SKM-1 treated with dmso at 0.1 percent for 144 hours (cell line): ENCODE data around the gene ABHD8.

ENCODE experiments used
- DNase-seq: peaks from one replicate; lab custom pipeline; 2025; ENCODE audit not compliant: unreplicated experiment; lab: John Stamatoyannopoulos, UW

Gene ABHD8

DNA sequence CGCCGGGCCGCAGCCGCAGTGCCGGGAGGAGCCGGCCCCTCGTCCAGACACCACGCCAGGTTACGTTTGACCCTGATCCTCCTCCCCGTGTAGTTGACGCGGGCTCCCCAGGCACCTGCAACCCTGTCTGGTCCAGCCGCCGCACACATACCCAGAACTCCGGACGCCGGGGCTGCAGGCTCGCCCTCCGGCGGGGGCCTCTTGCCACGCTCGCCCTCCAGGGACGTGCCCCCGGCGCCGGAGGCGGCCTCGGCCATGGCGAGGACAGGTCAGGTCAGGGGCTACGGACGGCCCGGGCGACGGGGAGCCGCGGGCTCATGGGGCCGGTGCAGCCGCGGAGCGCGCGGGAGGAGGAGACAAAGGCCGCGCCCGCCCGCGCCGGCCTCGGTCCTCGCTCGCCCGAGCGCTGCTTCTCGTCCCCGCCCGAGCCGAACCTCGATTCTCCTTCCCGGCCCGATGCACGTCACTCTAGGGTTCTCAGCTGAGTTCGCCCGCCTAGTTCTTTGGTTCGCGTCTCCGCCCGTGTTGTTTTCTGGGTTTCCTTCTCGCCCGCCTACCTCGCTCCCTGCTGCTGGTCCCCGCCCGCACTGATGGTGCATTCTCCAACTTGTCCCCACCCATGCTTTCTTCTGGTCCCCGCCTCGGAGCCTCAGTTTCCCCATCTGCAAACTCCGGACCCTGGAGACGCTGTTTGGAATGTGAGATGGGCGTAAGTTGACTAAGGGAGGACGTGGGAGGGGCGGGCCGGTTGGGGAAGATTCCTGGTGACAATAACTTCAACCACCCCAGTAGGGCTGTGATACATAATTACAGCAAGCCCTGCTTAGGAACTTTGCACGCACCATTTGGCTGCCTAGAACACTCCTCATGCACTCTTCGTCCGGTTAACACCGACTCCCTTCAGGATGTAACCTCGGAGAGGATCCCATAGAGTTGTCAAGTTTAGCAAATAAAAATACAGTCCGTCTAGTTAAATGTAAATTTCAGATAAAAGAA lies 31.5 kb upstream of the ABHD8 start, which contains the start of gene ANO8:
Gene ANO8, minus strand, starts transcription at position 442 of the 996 bp plus-strand sequence. Its CDS starts 185 bp downstream, at position 257.
- peak; percentile 97 for DNase-seq

DNA sequence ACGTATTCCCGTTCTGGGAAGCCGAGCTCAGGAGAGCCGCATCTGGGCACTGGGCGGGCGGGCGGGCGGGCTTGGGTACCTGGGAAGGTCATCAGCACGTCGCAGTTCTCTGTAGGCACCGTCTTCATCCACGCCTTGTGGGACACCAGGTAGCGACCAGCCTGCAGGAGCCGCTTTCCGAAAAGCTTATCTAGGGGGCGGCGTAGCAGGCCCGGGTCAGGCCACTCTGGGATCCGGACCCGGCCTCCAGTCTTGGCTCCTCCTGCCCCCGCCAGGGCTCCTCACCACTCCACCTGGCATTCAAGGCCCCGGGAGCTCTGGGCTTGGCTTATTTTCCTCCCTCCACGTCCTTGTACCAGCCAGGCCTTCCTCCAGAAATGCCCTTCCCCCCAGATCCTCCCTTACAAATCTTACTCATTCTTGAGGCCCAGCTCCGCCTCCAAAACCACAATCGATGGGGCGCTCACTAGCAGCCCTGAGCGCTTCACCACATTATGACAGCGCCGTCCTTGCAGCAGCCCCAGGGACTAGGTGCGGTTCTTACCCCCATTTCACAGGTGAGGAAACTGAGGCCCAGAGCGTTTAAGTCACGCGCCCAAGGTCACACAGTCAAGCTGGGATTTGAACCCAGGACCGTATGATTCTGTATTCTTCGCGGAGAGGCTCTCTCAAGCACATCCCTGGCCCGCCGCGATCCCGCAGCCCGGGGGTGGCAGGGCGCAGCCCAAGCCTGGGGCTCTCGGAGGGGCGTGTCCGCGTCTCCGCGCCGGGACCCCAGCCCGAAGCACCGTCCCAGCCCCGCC lies 30.6 kb upstream of the ABHD8 start:
- DNase-seq = peak; percentile 79

DNA sequence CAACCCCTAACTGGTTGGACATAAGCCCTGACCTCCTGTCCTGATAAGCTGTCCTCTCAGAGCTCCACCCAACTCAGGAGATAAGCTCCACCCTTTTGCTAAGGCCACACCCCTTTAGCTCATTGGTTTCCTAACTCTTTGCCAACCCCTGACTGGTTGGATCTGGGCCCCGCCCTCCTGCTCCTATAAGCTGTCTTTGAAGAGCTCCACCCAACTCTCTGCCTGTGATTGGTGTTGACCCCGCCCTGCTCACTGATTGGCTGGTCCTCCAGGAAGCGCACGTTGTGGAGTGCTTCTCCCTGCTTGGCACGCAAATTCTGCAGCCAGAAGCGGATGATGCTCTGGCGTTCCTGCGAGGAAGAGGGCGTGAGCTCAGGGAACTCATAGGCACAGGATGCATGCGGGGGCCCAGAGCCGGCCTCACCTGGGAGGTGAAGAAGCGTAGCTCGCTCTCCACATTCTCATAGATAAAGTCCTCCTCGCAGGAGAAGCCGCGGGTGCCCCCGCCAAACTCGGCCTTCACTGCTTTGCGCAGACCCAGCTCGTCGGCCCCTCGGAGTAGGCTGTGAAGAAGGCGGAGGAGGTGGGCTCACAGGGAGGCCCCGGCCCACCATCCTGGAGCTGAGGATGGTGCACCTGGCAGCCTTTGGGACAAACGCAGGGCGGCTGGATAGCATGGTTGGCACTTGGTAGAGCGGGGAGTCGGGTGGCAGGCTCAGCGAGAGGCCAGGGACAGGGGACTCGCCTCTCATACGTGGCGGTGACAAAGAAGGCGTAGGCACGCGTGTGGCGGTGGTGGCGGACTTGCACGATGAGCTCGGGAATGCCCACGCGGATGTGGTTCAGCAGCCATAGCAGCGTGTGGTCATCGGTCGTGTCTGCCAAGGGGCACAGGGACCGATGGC lies 29.7 kb upstream of the ABHD8 start:
- peak; percentile 46 for DNase-seq

DNA sequence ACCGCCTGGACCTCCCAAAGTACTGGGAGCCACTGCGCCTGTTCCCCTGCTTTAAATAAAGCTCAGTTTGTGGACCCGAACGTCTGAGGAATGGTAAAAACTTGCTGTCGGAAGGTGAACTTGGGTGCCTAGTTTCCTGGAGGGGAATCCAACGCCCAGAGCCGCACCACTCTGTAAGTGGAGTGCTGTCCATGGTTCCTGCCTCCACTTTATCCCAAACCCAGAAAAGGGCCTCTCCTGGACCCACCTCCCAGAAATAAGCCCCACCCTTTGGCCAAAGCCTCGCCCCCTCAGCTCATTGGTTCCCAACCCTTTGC lies 29.1 kb upstream of the ABHD8 start:
- no peak for DNase-seq

DNA sequence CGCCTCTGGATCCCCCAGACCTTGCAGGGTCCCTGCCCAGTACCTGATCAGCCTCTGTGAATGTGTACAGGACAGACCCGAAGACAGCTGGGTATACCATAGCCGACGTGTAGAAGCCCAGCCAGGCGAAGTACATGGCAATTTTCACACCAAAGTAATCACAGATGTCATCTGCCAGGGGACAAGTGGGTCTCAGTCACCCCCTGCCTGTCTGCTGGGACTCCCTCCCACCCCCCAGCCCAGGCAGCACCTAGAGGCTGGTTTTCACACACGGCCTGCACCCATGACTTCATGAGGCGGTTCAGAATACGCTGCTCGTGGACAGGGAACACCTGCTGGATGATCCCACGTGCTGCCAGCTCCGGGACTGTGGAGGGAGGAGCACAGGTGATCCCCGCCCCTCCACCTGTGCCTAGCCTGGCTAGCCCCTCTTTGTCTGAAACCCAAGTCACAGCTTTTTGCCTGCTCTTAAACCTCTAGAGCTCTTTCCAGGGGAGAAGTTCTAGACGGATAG lies 27.9 kb upstream of the ABHD8 start:
- DNase-seq = no peak

DNA sequence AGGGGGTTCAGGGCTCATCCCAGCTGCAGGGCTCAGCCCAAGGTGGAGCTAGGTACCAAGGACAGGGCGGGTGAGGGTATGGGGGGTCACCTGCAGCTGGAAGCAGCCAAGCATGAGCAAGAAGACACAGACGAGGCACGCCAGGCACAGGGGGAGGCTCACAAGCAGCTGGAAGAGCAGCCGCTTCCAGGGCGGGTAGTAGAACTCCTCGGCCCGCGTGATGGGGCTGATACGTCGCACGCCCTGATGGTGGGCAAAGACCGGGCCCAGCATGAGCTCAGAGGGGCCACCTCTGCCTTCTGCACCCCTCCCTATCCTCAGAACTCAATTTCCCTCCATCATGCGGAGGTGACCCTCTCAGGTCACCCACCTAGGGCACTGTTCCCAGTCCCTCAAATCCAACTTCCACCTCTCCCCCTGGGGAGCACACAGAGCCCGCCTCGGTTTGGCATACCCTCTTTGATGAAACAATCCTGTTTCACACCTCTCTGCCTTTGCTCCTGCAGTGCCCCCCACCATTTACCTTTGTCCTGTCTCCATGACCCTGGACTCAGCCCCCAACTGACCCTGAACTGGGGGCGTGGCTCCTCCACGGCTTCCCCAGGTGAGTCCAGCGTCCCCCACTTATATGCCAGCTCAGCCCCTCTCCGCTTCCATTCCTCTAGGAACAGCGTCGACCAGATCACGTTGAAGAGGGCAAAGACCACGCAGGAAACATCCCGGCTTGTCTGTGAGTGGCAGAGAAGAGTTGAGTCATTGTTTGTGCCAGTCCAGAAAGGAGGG lies 27.2 kb upstream of the ABHD8 start:
- DNase-seq = no peak

DNA sequence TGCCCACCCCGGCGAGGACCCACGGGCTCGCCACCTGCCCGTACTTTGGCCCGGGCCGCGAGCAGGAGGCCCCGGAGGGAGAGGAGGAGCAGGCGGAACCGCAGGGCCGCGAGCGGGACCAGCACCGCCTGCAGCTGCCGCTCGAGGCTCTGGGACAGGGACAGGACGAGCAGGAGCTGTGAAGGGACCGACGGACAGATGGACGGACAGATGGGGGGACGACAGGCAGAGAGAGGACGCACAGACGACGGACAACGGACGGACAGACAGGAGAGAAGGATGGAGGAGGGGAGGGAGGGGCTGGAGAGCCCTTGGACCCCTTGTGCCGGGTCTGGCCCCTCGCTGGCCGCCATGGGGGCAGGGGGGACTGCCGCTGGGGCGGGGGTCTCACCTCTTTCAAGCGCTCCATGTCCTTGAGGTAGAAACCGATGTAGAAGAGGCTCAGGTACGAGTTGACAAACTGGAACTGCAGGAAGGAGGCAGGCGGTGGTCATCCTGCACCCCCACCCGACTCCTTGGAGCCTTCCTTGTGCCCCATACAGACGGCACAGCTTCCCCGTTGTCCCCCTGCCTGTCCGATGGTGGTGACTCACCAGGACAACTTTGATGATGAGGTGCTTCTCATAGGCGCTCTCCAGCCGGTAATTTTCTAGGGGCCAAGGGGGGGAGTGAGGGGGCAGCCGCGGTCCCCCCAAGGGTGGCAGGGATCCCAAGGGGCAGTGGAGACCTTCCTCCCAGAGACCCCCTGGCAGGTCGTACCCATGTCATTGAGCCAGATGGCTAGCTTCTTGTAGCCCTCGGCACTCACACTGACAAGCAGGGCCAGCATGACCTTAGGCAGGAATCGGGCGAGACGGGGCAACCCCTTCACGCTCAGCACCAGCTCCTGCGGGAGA lies 26.4 kb upstream of the ABHD8 start:
- DNase-seq = no peak

DNA sequence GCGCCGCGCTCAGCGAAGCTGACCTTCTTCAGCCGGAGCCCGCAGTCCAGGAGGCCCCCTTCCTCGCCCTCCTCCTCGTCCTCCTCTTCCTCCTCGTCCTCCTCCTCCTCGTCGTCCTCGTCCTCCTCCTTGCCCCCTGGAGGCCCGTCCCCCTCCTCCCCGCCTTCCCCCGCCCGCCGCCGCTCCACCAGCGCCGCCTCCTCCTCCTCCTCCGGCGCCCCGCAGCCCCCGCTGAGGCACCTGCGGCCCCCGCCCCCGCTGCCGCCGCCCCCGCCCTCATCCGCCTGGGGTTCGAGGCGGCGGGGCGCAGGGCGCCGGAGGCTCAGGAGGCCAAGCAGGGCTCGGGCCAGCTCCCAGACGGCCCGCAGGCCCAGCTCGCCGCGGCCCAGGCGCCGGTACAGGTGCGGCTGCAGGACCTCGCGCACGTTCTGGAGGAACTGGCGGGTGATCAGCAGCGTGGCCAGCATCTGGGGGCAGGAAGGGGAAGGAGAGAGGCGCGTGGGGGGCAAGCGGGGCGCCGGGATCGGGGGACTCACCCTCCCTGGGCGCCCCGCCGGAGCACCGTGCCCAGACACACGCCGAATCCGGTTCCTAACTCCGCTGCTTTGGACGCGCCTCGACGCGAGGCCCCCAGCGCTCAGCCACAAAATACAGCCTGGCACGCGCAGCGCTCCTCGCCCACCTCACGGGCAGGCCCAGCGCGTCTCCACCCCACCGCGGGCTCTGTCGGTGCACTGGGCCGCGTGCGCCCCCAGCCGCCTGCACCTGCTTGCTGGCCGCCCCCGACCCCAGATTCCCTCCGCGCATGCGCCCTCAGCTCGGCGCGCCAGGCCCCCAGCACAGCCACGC lies 25.5 kb upstream of the ABHD8 start:
- DNase-seq = no peak

DNA sequence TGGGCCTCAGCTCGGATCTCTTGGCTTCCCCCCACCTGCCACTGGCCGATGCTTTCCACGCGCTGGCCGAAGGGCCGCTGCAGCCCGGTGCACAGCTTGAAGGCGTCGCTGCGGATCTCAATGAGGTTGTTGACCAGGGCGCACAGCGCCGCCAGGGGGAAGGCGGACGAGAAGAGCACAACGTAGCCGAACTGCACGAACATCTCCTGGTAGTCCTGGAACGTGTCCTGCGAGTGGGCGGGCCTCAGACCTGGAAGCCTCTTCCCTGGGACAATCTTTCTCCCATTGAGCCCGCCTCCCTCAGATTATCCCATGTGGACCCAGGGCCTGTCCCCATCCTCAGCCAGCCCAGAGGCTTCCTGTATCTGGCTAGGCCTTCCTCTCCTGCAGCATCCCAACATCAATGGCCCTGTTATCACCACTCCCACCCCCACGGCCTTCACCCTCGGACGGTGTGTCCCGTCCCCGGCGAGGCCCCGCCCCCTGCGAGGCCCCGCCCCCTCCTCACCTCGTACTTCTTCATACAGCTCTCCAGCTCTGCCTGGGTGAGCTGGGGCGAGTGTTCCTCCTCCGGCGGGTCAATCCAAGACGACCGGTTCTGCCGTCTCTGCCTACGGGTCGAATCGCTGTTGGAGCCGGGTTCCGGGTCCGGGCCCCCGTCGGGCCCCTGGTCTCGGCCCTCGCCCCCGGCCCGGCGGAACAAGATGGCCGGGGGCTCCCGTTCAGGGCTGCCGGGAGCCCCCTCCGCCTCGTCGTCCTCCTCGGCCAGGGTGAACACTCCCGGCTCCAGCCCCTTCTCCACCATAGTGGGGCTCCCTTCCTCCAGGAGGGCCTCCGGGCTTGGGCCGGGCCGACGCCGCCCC lies 24.7 kb upstream of the ABHD8 start:
- DNase-seq = no peak

DNA sequence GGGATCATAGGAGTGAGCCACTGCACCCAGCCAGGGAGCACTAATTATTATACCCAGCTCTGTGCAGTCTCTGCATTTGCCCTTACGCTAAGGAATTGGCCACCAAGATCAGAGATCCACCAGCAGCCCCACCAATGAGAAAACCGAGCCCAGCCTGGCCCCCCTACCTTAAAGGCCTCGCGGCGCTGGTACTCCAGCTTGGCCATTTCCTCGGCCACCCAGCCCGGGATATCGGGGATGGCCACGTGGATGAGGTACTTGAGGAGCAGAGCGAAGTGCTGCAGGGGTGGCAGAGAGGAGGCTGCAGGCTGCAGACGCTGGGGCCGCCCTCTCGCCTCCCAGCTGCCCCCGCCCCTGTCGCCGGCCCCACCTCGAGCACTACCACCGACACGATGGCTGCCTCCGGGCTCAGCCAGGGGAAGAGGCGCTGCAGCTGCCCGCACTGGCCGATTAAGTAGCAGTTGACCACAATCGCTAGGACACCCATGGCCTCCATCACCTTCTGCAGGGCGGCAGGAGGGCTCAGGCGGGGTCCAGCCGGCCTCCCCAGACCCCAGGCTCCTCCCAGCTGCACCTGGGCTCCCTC lies 23.9 kb upstream of the ABHD8 start:
- DNase-seq = no peak

DNA sequence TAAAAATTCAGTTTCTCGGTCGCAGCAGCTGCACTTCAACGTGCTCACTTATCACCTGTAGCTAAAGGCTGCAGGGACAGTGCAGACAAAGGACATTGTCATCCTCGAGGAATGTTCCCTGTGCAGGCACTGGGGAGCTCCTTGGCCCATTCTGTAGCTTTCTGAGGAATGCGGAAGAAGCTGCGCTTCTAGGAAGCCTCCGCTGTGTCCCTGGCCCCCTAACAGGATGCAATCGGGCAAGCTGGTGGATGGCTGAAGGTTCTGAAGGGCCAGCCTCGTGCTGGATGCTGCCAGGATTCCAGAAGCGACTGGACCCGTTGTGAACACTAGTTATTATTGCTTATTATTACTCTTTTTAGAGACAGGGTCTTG lies 23.4 kb upstream of the ABHD8 start:
- no peak for DNase-seq

DNA sequence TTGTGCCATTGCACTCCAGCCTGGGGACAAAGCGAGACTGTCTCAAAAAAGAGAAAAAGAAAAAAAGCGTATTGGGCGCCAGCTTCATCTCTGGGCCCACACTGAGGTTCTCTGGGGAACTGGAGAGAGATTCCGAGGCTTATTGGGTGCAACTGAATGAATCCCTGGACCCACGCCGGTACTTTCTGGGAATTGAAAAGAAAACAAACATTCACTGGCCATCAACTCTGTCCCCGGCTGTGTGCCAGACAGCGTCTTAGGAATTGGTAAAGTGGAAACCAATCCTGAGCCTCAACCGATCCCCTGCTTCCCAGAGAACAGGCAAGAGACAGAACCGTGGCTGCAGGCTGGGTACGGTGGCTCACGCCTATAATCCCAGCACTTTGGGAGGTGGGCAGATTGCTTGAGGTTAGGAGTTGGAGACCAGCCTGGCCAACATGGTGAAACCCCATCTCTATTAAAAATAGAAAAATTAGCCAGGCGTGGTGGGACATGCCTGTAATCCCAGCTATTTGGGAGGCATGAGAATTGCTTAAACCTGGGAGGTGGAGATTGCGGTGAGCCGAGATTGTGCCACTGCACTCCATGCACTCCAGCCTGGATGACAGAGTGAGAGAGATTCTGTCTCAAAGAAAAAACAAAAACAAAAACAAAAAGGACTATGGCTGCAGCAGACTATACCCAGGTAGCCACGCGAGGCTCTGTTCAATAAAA lies 22.8 kb upstream of the ABHD8 start:
- DNase-seq = no peak

DNA sequence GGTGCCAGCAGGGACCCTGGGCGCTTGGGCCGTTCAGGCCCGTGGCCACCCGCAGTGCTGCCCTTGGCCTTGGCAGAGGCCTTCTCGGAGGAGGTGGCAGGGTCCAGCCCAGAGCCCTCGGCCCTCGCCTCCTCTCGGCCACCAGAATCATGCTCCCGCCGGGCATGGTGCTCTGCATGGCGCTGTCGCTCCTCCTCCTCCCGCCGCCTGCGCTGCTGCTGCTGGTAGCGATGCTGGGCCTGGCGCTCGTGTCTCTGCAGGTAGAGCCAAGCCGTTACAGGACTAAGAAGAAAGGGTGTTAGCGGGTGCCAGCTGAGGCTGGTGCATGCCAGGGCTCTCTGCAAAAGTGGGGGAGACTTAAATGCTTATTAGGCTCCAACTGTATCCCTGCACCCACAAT lies 21.9 kb upstream of the ABHD8 start:
- no peak for DNase-seq

DNA sequence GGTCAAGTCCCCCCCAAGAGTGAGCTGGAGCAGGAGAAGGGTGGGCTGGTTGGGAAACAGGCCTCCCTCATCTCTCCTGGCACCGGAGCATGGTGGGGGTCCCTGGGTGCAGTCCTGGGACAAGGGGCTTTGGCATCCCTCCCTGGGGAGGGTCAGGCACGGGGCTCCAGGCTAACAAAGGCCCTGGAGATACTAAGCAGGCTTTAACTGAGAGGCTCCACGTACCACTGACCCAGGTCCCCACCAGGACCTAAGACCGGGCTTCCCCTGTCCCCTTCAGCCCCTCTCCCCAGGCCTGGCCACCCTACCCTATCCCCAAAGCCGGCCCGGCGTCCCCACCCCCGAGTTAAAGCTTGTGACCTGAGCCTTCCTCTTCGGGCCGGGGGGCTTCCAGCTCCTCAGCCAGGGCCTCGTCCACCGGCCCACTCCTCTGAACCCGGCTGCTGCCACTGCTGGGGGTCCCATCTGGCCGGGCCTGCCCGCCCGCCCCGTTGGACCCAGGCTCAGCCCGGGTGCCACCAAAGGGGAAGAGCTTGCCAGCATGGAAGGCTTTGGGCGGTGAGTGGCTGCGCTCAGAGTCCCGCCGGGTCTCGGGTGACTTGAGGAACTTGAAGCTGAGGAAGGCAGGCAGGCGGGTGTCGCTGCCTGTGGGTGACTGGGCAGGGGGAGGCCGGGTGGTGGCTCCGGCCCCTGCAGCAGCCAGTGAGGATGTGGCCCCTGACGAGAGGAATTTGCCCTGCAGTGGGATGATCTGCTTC lies 21.3 kb upstream of the ABHD8 start:
- DNase-seq = no peak

DNA sequence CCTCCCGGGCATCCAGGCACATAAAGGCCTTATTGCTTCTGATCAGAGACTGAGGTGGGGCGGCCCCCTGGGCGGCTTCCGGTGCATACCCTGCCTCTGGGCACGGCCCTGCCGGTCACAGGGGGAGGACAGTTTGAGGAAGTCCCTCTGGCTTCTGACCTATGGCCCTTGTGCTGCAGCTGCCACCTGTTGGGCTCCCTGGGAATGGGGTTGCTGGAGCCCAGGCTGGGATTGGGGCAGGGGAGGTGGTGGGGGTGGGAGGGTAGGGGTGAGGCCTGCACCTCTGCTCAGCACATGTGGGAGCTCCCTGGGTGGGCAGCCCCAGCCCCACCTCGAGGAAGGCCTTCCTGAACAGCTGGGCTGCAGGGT lies 20.7 kb upstream of the ABHD8 start:
- no peak for DNase-seq
